Cortex of kidney (tissue), 1 donor: Measurements from ENCODE around the gene ALG2.
"Not testable (repeated sequence)": the region's sequence is repeated elsewhere in the genome, so short reads cannot be mapped to it uniquely, and the experiment has no call there.

Experiments
- DNase-seq: peaks from one replicate; lab custom pipeline; 2025; lab: John Stamatoyannopoulos, UW

The ALG2 gene

GRCh38 chr9:99238331-99238730 lies 16.6 kb upstream of the ALG2 start:
- no peak for DNase-seq

DNA sequence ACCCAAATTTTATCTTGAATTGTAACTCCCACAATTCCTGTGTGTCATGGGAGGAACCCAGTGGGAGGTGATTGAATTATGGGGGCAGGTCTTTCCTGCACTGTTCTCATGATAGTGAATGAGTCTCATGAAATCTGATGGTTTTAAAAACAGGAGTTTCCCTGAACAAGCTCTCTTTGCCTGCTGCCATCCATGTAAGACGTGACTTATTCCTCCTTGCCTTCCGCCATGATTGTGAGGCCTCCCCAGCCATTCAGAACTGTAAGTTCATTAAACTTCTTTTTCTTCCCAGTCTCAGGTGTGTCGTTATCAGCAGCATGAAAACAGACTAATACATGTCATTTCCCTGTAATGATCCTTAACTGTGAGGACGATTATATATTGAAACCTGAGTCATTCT lies 16.1 kb upstream of the ALG2 start:
- DNase-seq: not testable (repeated sequence)

GRCh38 chr9:99237356-99237755 lies 15.6 kb upstream of the ALG2 start:
- DNase-seq: no peak

- DNase-seq: no peak
Observed at GRCh38 chr9:99235926-99236634, 14.3 kb upstream of the ALG2 start.

DNA sequence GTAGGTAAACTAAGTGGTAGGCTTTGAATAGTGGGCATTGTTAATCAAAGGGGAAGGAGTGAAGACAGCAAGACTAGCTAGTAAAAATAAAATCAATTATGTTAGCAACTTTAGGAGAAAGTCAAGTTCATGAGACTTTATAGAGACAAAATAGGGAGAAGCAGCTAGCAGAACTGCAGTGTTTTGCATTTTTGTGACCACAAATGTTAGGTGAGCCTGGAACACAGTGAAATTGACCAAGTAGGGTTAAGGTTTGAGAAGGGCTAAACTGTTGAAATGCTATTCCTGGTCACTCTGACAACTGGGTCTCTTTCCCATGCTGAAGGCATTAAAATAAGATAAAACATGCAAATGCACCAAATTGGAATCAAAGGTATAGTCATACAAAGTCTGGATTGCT lies 13.3 kb upstream of the ALG2 start:
- no peak for DNase-seq

DNA sequence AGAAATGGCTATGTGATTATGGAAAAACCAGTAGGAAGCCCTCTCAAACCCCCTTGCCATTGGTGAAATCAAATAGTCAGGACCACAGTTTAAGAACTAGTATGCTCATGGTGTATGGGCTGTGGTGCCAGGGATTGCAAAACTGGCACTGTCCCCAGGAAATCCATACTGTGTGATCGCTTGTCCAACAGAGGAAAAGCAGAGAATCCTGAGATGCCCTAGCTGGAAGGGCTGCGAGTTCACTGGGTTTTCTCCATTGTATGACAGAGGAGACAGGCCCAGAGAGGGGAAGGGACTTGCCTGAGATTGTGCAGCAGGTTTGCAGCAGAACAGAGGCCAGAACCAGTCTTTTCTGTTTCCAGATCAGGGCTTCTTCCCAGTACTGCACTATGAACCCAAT lies 12.9 kb upstream of the ALG2 start:
- DNase-seq: no peak

DNA sequence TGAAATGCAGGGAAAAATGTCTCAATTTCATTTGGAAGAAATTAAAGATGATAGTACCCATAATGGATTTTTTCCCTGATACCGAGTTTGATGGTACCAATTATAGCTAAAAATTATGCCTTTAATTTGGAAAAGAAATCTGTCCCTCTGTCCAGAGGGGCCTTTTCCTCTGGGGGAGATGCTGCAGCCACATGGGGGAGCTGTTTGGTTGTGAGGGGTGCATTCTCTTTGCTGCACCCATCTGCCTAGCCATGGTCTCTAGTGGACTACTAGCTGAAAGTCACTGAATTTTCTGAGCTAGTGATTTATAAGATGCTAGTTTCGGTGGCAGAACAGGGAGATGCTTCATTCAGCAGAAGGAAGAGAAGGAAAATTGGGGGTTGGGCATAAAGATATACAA lies 10.0 kb upstream of the ALG2 start:
- DNase-seq: no peak

DNA sequence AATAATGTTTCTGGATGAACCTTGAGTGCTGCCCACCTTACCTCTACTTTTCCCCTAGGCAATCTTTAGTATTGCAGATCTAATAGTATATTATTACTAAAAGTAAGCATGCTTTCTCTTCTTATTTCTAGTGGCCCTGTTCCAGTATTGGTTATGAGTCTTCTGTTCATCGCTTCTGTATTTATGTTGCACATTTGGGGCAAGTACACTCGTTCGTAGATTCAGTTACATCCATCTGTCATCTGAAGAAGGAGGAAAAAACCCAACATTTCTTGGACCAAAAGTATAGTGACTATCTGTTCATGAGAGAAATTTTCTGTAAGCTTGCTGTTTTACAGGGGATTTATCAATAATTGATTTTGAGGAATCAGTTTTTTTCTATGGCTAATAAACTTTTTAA lies 8.5 kb upstream of the ALG2 start:
- DNase-seq: no peak

DNA sequence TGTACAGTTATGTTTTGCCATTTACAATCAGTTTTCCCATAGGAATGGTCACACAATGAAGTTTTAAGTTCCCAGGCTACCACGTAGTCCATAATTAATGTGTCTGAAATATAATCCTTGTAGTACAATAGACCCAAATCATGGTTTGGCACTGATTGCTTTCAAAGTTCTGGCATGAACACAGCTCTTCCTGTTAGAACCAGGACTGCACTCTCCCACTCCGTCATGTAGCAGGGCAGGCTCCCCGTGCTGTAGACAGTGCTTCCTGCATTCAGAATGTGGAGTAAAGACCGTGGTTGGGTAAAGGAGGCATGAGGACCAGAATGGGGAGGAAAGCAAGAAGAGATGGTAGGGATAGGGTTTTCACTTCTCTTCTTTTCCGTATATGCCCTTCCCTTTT lies 4.3 kb upstream of the ALG2 start:
- DNase-seq: no peak

- DNase-seq: no peak
Observed at GRCh38 chr9:99224445-99224844, 2.7 kb upstream of the ALG2 start.

DNA sequence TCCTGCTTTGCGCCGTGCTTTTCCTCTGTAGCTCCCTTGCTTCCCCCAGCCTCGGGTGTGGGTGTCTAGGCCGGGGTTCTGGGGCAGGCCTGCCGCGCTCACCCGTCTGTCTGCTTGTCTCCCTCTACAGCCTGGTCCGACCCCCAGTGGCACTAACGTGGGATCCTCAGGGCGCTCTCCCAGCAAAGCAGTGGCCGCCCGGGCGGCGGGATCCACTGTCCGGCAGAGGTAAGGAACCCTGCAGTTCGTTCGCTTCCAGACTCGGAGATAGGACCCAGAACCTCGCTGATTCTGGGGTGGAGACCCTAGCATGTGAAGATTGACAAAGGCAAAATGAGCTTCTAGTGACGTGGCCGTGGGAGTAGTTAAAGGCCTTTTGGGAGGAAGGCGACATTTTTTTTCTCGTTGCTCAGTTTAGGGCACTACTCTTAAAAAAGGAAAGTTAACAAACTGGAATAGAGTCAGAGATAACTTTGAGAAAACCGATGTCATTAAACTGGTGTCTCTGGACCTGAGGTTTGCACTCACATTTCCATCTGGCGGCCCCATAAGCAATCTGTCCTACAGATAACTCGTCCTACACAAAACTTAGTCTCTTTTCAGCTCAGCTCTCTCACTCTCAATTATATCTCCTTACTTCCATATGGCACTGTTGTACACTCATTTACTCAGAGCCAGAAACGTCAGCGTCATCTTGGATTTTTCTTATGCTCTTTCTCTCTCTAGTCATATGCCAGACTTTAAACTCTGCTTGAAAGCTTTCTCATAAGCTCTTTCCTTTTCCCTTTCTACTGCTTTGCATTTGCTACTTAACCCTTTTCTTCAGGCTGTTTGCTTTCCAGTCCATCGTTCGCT lies 901 bp upstream of the ALG2 start:
- no peak for DNase-seq

- DNase-seq: no peak
Observed at GRCh38 chr9:99221266-99221620, 499 bp downstream of the ALG2 start.

- no peak for DNase-seq
Observed at GRCh38 chr9:99220011-99220410, 1.7 kb downstream of the ALG2 start.

GRCh38 chr9:99216073-99216472 lies 5.7 kb downstream of the ALG2 start:
- DNase-seq: no peak

DNA sequence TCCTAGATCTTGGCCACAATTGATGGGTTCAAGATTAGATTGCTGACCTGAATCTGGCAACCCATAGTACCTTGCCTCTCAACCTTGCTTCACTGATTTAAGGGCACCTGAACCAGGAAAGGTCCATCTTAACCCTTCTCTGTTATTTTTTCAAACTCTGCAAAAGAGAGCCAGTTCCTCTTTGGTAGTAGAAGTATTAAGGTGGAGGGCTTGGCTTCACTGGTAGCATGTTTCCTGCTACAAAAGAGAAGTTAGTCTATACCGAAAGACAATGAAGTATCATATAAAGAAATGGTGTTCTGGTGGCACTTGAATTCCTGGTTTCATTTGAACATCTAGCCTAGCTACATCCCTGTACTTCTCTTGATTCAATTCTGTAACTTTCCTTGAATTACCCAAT lies 8.5 kb downstream of the ALG2 start:
- no peak for DNase-seq

DNA sequence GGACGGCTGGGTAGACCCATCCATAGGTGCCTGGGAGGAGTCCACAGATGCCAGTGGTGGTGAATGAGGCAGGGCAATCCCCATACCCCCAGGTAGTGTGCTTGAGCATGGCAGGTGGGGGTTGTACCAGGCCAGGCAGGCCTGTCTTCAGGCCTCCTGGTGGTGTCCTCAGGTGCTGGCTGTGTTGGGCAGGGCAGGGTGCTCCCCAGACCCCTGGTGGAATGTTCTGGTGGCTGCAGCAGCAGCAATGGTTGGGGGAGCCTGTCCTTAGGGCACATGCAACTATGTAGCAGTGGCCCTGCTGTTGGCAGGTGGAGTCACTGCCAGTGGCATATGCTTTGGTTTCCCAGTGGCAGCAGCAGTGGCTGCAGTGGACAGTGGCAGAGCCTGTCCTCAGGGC lies 10.0 kb downstream of the ALG2 start:
- no peak for DNase-seq

DNA sequence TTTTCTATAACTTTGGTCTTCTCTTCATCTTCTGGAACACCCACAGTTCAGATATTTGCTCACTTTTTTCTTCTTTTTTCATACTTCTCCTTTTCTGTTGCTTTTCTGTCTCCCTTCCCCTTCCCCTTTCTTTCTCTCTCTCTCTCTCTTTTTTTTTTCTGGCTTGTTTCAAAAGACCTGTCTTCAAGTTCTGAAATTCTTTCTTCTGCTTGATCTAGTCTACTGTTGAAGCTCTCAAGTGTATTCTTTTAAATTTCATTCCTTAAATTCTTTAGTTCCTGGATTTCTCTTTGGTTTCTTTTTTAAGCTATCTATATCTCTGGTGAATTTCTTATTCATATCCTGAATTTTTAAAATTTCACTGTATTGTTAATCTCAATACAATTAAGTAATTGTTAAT lies 11.2 kb downstream of the ALG2 start:
- no peak for DNase-seq

DNA sequence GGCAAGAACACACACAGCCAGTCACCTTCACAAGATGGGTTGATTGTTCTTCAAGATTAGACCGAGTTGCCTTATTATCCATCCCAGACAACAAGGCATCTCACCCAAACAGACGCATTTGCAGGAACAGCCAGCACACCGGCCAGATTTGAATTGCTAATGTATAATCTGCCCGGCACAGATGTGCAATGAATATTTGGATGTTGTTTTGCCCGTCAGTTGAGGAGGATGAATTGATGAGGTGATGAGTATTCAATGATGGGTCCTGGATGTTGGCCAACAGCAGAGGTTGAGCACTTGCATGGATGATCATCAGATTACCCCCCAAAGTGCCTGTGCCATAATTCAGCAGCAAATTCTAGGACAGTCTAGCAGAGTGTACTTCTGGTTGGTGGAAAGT lies 20.1 kb downstream of the ALG2 start:
- DNase-seq: no peak

DNA sequence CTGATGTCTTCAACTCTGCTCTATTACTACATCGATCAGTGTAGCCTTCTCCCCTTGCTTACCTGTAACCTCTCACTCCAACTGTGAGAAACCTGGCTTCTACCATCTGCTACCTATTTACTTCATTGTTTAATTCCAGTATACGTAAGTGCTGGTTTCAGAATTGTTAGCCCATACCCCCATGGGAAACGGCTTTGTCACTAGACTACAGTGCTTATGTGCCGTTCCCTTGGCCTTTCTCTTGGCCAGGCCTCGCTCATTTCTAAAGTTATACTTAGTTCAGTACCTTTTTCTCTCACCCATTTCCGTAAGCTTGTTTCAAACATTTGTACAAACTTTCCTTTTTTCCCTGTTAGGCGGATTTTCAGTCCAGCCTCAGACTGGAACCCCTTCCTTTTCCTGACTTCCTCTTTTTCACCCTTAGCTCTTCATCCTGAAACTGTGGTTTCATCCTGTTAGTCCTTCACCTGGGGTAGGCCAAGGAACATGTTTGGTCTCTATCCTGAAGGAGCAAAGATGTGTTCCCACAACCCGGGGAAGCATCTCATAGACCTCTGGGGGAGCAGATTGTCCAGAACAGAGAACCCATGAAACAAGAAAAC lies 21.7 kb downstream of the ALG2 start:
- DNase-seq: no peak

- no peak for DNase-seq
Observed at GRCh38 chr9:99197987-99198386, 23.8 kb downstream of the ALG2 start.

GRCh38 chr9:99197124-99197630 lies 24.6 kb downstream of the ALG2 start:
- DNase-seq: no peak

- not testable (repeated sequence) for DNase-seq
Observed at GRCh38 chr9:99196484-99196883, 25.3 kb downstream of the ALG2 start.

GRCh38 chr9:99193466-99193821 lies 28.3 kb downstream of the ALG2 start:
- no peak for DNase-seq
